Astrocyte (in vitro differentiated cells and primary cell): ENCODE data around the gene ZC3H12A. TPM values are rescaled to one million over a fixed set of nuclear protein-coding genes. Genes with fewer than 3 reads are reported as not detected.

ENCODE experiments used
- DNase-seq: peaks from one replicate; pipeline ENCODE4 v3.0.0-alpha.2; 2010; ENCODE audit warnings: low read depth
- FAIRE-seq: peaks from 2 replicates; lab custom pipeline; 2011; peaks lifted over from hg19 to GRCh38; lab: Jason Lieb, UNC
- H2AFZ ChIP-seq: 2 replicates; pipeline ENCODE4 v1.6.0; 2012; ENCODE audit warnings: low read depth, low read length, inconsistent platforms
- H3K27ac ChIP-seq: 2 replicates; pipeline ENCODE4 v1.5.1; 2011; ENCODE audit warnings: low read depth, low read length, inconsistent platforms
- H3K27me3 ChIP-seq: 2 replicates; pipeline ENCODE4 v1.6.0; 2011; ENCODE audit warnings: low read length, inconsistent platforms; ENCODE audit not compliant: insufficient read depth
- H3K36me3 ChIP-seq: 2 replicates; pipeline ENCODE4 v1.5.1; 2011; ENCODE audit warnings: low read length, inconsistent platforms; ENCODE audit not compliant: insufficient read depth
- H3K4me1 ChIP-seq: 2 replicates; pipeline ENCODE4 v1.5.1; 2011; ENCODE audit warnings: low read length, inconsistent platforms; ENCODE audit not compliant: insufficient read depth
- H3K4me2 ChIP-seq: 2 replicates; pipeline ENCODE4 v1.6.0; 2012; ENCODE audit warnings: low read length, inconsistent platforms
- H3K4me3 ChIP-seq: 2 replicates; pipeline ENCODE4 v1.5.1; 2011; ENCODE audit warnings: low read depth, mild to moderate bottlenecking, low read length, inconsistent platforms; ENCODE audit not compliant: insufficient read depth
- H3K79me2 ChIP-seq: 2 replicates; pipeline ENCODE4 v1.6.0; 2012; ENCODE audit warnings: mild to moderate bottlenecking, low read length, inconsistent platforms; ENCODE audit not compliant: insufficient read depth
- H3K9ac ChIP-seq: 2 replicates; pipeline ENCODE4 v1.6.0; 2012; ENCODE audit warnings: mild to moderate bottlenecking, low read length, inconsistent platforms
- H3K9me3 ChIP-seq: 2 replicates; pipeline ENCODE4 v1.5.1; 2012; ENCODE audit warnings: low read depth, mild to moderate bottlenecking, low read length, inconsistent platforms; ENCODE audit not compliant: insufficient read depth
- H4K20me1 ChIP-seq: 2 replicates; pipeline ENCODE4 v1.6.0; 2012; ENCODE audit warnings: low read length, inconsistent platforms; ENCODE audit not compliant: insufficient read depth
- H3K27ac Mint-ChIP-seq: one replicate; pipeline ENCODE4 v1.8.0; 2021; ENCODE audit warnings: mild to moderate bottlenecking, mixed read lengths; ENCODE audit not compliant: unreplicated experiment
- H3K27me3 Mint-ChIP-seq: one replicate; pipeline ENCODE4 v1.8.0; 2021; ENCODE audit warnings: low read depth, mixed read lengths; ENCODE audit not compliant: unreplicated experiment
- H3K36me3 Mint-ChIP-seq: one replicate; pipeline ENCODE4 v1.8.0; 2021; ENCODE audit warnings: low read depth, mixed read lengths; ENCODE audit not compliant: unreplicated experiment
- H3K4me1 Mint-ChIP-seq: one replicate; pipeline ENCODE4 v1.8.0; 2021; ENCODE audit warnings: low read depth, mixed read lengths; ENCODE audit not compliant: unreplicated experiment
- H3K4me3 Mint-ChIP-seq: one replicate; pipeline ENCODE4 v1.8.0; 2021; ENCODE audit warnings: mild to moderate bottlenecking, moderate library complexity, mixed read lengths; ENCODE audit not compliant: unreplicated experiment
- H3K9me3 Mint-ChIP-seq: one replicate; pipeline ENCODE4 v1.8.0; 2021; ENCODE audit warnings: mild to moderate bottlenecking, mixed read lengths; ENCODE audit not compliant: unreplicated experiment
- CTCF ChIP-seq: IDR thresholded peaks from 2 replicates; pipeline ENCODE4 v1.5.1; 2011; ENCODE audit warnings: low read depth, mild to moderate bottlenecking, inconsistent platforms, low read length, moderate library complexity; ENCODE audit not compliant: insufficient read depth
- EZH2 ChIP-seq: IDR thresholded peaks from 2 replicates; pipeline ENCODE4 v1.6.1; 2012; ENCODE audit warnings: mild to moderate bottlenecking, low read length, inconsistent platforms; ENCODE audit not compliant: insufficient read depth
- total RNA-seq: library from RNA; stranded (reverse); gene quantifications from 2 replicates; pipeline ENCODE4 v1.2.1, GENCODE V29; 2021

Gene ZC3H12A
- total RNA-seq, 1 donor from 2014 or later, result 12.1 TPM

DNA sequence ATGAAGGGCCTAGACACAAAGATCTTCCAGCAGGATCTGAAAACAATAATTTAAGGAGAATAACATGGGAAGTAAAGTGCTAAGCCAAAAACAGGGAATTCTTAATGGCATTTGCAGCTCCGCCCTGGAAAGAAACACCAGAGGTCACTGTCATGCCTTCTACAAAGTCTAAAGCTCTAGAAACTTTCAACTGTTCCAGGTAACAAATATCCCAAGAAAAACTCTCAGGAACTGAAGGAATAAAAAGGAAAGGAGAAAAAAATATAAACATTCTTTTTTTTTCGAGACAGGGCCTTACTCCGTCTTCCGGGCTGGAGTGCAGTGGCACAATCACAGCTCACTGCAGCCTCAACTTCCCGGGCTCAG, 13.2 kb downstream of the ZC3H12A start:
- Histone ChIP-seq H3K27ac (no peak overlapping the region), H3K79me2 (no peaks in the 10 kb centered on the region), H3K4me3 (no peak overlapping the region), H3K36me3 (peaks cover 23% of the 10 kb centered on the region), H3K27me3 (no peaks in the 10 kb centered on the region), H3K9ac (no peak overlapping the region), H3K4me1 (peaks cover 12% of the 10 kb centered on the region), H3K9me3 (no peaks in the 10 kb centered on the region), H3K4me2 (no peak overlapping the region), H2AFZ (no peak overlapping the region), H4K20me1 (peaks cover 34% of the 10 kb centered on the region)
- DNase-seq (no peak), FAIRE-seq (no peak)
- peaks cover 7% of the 10 kb centered on the region for H3K4me1 Mint-ChIP-seq
- no peak overlapping the region for H3K4me3 Mint-ChIP-seq
- H3K27me3 Mint-ChIP-seq, result no peaks in the 10 kb centered on the region
- TF ChIP-seq EZH2 (no peak), CTCF (no peak)
- no peaks in the 10 kb centered on the region for H3K36me3 Mint-ChIP-seq
- H3K27ac Mint-ChIP-seq, result peak overlapping the region; percentile 8
- H3K9me3 Mint-ChIP-seq, result no peaks in the 10 kb centered on the region

DNA sequence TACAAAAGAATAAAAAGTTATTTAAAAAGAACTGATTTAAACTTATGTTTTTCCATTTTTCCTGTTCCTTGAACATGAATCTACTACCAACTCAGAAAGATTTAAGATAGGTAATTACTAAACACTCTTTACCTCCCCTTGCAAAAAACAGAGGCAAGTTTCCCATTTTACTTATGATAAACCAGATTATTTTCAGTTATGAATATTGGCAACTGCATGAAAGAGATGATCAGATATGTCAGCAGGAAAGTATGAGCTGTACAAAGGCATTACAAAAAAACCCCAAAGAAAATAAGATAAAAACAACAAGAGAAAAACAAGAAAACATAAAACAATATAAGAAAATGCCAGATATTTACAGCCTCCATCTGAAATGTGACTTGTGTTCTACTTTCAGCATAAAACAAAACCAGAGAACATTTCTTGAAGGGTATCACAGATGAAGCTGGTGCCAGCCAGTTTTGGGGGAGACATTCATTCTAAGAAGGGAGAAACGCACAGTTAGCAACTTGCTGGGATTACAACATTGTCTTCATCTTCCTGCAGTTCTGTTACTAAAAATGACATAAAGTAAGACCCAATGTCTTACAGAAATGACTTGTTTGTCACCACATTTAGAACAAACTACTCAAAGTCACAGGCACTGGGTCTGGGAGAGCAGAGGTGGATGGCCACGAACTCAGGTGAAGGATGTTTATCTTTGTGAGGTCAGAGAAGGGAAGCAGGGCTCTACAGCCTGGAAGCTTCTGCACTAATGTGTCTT, 19.1 kb downstream of the ZC3H12A start:
- FAIRE-seq (peak; percentile 80), DNase-seq (no peak)
- peaks cover 31% of the 10 kb centered on the region for H3K36me3 ChIP-seq
- no peak overlapping the region for H2AFZ ChIP-seq
- H3K4me2 ChIP-seq, result no peak overlapping the region
- H3K79me2 ChIP-seq, result peaks cover 12% of the 10 kb centered on the region
- no peaks in the 10 kb centered on the region for H3K27me3 Mint-ChIP-seq
- no peaks in the 10 kb centered on the region for H3K36me3 Mint-ChIP-seq
- no peaks in the 10 kb centered on the region for H3K27me3 ChIP-seq
- H3K4me3 Mint-ChIP-seq, result no peak overlapping the region
- TF ChIP-seq CTCF (no peak), EZH2 (no peak)
- no peak overlapping the region for H3K9ac ChIP-seq
- no peaks in the 10 kb centered on the region for H3K4me1 ChIP-seq
- H3K27ac Mint-ChIP-seq, result peak overlapping the region; percentile 0
- H4K20me1 ChIP-seq, result peaks cover 4% of the 10 kb centered on the region
- no peak overlapping the region for H3K27ac ChIP-seq
- no peaks in the 10 kb centered on the region for H3K4me1 Mint-ChIP-seq
- H3K9me3 ChIP-seq, result no peaks in the 10 kb centered on the region
- H3K9me3 Mint-ChIP-seq, result no peaks in the 10 kb centered on the region
- no peak overlapping the region for H3K4me3 ChIP-seq

DNA sequence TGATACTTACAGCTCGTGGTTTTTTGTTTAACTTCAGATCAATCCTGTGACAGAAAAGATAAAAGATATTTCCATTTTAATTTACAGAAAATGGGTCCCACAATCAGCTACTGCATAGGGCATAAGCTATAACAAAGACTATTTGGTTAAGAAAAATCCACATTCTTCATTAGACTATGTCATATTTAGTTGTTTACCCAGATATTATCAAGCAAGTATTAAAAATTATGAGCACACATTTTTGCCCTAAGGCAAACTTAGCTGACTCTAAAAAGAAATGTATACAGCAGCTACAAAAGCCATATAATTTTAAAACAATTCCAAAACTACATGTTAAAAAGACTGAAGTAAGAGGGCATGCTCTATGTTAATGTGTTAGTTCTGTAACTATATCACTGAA, 21.5 kb downstream of the ZC3H12A start:
- Mint-ChIP-seq H3K27ac (no peak overlapping the region), H3K27me3 (no peaks in the 10 kb centered on the region), H3K4me3 (no peak overlapping the region), H3K4me1 (no peaks in the 10 kb centered on the region), H3K9me3 (no peaks in the 10 kb centered on the region), H3K36me3 (no peaks in the 10 kb centered on the region)
- FAIRE-seq (no peak), DNase-seq (no peak)
- H3K27ac ChIP-seq, result no peak overlapping the region
- H3K36me3 ChIP-seq, result peaks cover 25% of the 10 kb centered on the region
- H3K27me3 ChIP-seq, result no peaks in the 10 kb centered on the region
- H3K4me2 ChIP-seq, result no peak overlapping the region
- peaks cover 8% of the 10 kb centered on the region for H3K4me1 ChIP-seq
- no peak overlapping the region for H2AFZ ChIP-seq
- H4K20me1 ChIP-seq, result peaks cover 12% of the 10 kb centered on the region
- no peak overlapping the region for H3K9ac ChIP-seq
- H3K79me2 ChIP-seq, result peaks cover 16% of the 10 kb centered on the region
- H3K4me3 ChIP-seq, result no peak overlapping the region
- TF ChIP-seq EZH2, result no peak
- H3K9me3 ChIP-seq, result no peaks in the 10 kb centered on the region
